Mesenchymal stem cell (in vitro differentiated cells and primary cell): ENCODE measurements around the gene HMX1.

Experiments used
- DNase-seq: peaks from one replicate; pipeline ENCODE4 v3.0.0-alpha.2; 2013
- H2AFZ ChIP-seq: one replicate; pipeline ENCODE4 v1.6.1; 2013; ENCODE audit warnings: low read depth, mild to moderate bottlenecking, control low read depth, inconsistent platforms, low read length, moderate library complexity
- H2AK5ac ChIP-seq: 2 replicates; pipeline ENCODE4 v1.6.1; 2013; ENCODE audit warnings: low read length, moderate library complexity, mild to moderate bottlenecking, inconsistent platforms; ENCODE audit not compliant: severe bottlenecking
- H2BK120ac ChIP-seq: one replicate; pipeline ENCODE4 v1.6.1; 2013; ENCODE audit warnings: low read depth, mild to moderate bottlenecking, inconsistent platforms, low read length, moderate library complexity
- H2BK12ac ChIP-seq, 2 experiments: one replicate each; pipeline ENCODE4 v1.6.1; 2013; ENCODE audit warnings: inconsistent platforms in 2 of 2, low read length in 2 of 2, mild to moderate bottlenecking in 2 of 2, moderate library complexity in 2 of 2, control low read depth in 1 of 2
- H2BK15ac ChIP-seq: one replicate; pipeline ENCODE4 v1.6.1; 2013; ENCODE audit warnings: mild to moderate bottlenecking, low read depth, inconsistent platforms; ENCODE audit not compliant: poor library complexity, severe bottlenecking
- H2BK5ac ChIP-seq: 2 replicates; pipeline ENCODE4 v1.6.1; 2013; ENCODE audit warnings: low read depth, mild to moderate bottlenecking, low read length, control low read depth, inconsistent platforms; ENCODE audit not compliant: poor library complexity, severe bottlenecking
- H3K14ac ChIP-seq, 2 experiments: one replicate each; pipeline ENCODE4 v1.6.1; 2013; ENCODE audit warnings: inconsistent platforms in 2 of 2, low read length in 2 of 2, control low read depth in 1 of 2, mild to moderate bottlenecking in 1 of 2, moderate library complexity in 1 of 2
- H3K18ac ChIP-seq, 2 experiments: one replicate each; pipeline ENCODE4 v1.6.1; 2013; ENCODE audit warnings: inconsistent platforms in 2 of 2, low read length in 2 of 2, control low read depth in 1 of 2, low read depth in 1 of 2, mild to moderate bottlenecking in 1 of 2
- H3K23ac ChIP-seq, 2 experiments: one replicate each; pipeline ENCODE4 v1.6.1; 2013; ENCODE audit warnings: inconsistent platforms in 2 of 2, low read length in 2 of 2, mild to moderate bottlenecking in 2 of 2, moderate library complexity in 2 of 2, control low read depth in 1 of 2
- H3K27ac ChIP-seq: 2 replicates; pipeline ENCODE4 v1.5.1; 2013; ENCODE audit warnings: mild to moderate bottlenecking, moderate library complexity, low read length, control low read depth, inconsistent platforms; ENCODE audit not compliant: poor library complexity, severe bottlenecking
- H3K27me3 ChIP-seq, 2 experiments: 2 replicates each; pipeline versions ENCODE4 v1.6.1 to v1.7.0; 2013; ENCODE audit warnings: low read length in 2 of 2, mild to moderate bottlenecking in 2 of 2, moderate library complexity in 2 of 2, control low read depth in 1 of 2, inconsistent platforms in 1 of 2; ENCODE audit not compliant: control insufficient read depth in 1 of 2, insufficient read depth in 1 of 2
- H3K36me3 ChIP-seq, 2 experiments: 2 replicates each; pipeline versions ENCODE4 v1.6.1 to v1.7.0; 2013; ENCODE audit warnings: low read length in 2 of 2, control low read depth in 1 of 2, inconsistent platforms in 1 of 2, low read depth in 1 of 2, mild to moderate bottlenecking in 1 of 2; ENCODE audit not compliant: insufficient read depth in 2 of 2, control insufficient read depth in 1 of 2
- H3K4ac ChIP-seq, 2 experiments: one replicate each; pipeline ENCODE4 v1.6.1; 2013; ENCODE audit warnings: inconsistent platforms in 2 of 2, low read length in 2 of 2, mild to moderate bottlenecking in 2 of 2, moderate library complexity in 2 of 2, control low read depth in 1 of 2, low read depth in 1 of 2
- H3K4me1 ChIP-seq: 2 replicates; pipeline ENCODE4 v1.6.1; 2013; ENCODE audit warnings: low read depth, low read length, control low read depth; ENCODE audit not compliant: control insufficient read depth, insufficient read depth
- H3K4me2 ChIP-seq: 2 replicates; pipeline ENCODE4 v1.6.1; 2013; ENCODE audit warnings: low read length, mild to moderate bottlenecking, inconsistent platforms; ENCODE audit not compliant: poor library complexity, severe bottlenecking
- H3K4me3 ChIP-seq, 2 experiments: 2 replicates each; pipeline versions ENCODE4 v1.5.1 to v1.7.0; 2013; ENCODE audit warnings: low read length in 2 of 2, mild to moderate bottlenecking in 2 of 2, control low read depth in 1 of 2, low read depth in 1 of 2; ENCODE audit not compliant: insufficient read depth in 1 of 2
- H3K79me1 ChIP-seq: replicated peaks from 2 replicates; pipeline ENCODE4 v1.6.1; 2013; ENCODE audit warnings: mild to moderate bottlenecking, control low read depth, low read length, inconsistent platforms; ENCODE audit not compliant: poor library complexity, severe bottlenecking
- H3K9ac ChIP-seq: 2 replicates; pipeline ENCODE4 v1.7.0; 2013; ENCODE audit warnings: mild to moderate bottlenecking, low read length, moderate library complexity
- H3K9me3 ChIP-seq: 2 replicates; pipeline ENCODE4 v1.7.0; 2013; ENCODE audit warnings: mild to moderate bottlenecking, low read length; ENCODE audit not compliant: control insufficient read depth
- H4K8ac ChIP-seq: one replicate; pipeline ENCODE4 v1.6.1; 2013; ENCODE audit warnings: inconsistent platforms, mild to moderate bottlenecking, low read length, moderate library complexity
- H4K91ac ChIP-seq: one replicate; pipeline ENCODE4 v1.6.1; 2013; ENCODE audit warnings: mild to moderate bottlenecking, low read length, inconsistent platforms
- WGBS: methylation state at CpG from one replicate; pipeline ENCODE4 v1.1.7; 2013; ENCODE audit warnings: mixed read lengths; 5-methylcytosine and 5-hydroxymethylcytosine counted together

Gene HMX1

DNA sequence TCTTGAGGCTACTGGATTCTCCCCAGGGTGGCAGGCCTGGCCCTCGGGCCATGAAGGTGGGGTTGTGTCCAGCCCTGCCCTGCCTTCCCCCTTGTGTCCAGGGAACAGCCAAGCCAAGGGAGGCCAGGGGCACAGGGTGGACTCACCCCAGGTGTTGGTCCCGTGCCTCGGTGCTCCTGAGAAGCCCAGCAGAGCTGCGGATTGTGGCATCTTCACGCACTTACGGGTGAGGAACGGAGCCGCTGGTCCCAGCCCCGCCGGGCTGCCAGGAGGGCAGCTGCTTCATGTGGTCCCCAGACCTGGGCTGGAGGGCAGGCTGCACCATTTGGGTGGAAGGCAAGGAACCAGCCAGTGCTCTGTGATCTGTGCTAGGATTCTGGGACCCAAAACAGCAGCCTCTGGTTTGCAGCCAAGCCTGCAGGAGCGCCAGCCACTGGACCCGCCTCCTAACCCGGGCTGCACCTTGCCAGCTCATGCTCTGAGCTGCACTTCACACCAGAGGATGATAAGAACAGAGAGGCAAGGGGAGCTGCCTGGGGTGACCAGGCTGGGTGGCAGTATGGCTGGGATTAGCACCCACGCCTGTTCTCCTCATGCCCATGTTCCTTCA lies 36.1 kb upstream of the HMX1 start:
- Histone ChIP-seq H2BK5ac (no peak overlapping the region), H3K27me3 (peaks cover 0 to 49% of the 10 kb centered on the region in 2 experiments), H3K4me3 (no peak overlapping the region), H2BK15ac (no peak overlapping the region), H3K14ac (no peak overlapping the region), H3K4ac (no peak overlapping the region), H3K9ac (no peak overlapping the region), H4K8ac (no peak overlapping the region), H3K4me2 (no peak overlapping the region), H3K9me3 (no peaks in the 10 kb centered on the region), H3K27ac (no peak overlapping the region), H3K18ac (no peak overlapping the region), H2AFZ (no peak overlapping the region), H2BK120ac (no peak overlapping the region), H2BK12ac (no peak overlapping the region), H3K36me3 (no peaks in the 10 kb centered on the region), H3K4me1 (no peaks in the 10 kb centered on the region), H3K79me1 (no peaks in the 10 kb centered on the region), H2AK5ac (no peak overlapping the region), H3K23ac (no peak overlapping the region), H4K91ac (no peak overlapping the region)
- DNase-seq: no peak
- 76% methylated on average over 14 of the region's 14 CpGs for WGBS

DNA sequence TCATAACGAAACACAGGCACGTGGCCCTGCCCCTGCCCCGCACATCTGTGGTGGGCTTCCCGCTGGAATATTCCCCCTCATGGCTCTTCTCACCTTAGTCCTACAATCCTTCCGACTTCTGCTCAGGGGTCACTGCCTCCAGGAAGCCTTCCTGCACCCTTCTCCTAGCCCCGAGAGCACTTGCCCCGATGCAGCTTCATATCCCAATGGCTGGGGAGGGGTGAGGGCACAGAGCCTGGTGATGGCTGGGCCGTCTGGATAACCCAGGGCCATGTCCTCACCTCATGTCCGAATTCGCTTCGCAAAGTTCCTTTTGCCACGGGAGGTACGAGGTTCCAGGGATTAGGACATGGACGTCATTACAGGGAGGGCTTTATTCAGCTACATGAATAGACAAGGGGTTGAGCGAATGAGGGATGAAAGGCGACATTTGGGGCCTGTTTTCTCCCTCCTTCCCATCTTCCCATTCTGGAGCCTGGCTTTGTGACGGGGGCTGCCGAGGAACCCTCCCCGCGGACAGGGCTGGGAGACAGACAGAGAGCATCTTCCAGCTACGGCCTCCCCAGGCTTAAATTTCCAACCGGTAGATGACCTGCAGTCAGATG lies 35.5 kb upstream of the HMX1 start:
- no peak overlapping the region for H2BK120ac ChIP-seq
- H3K27me3 ChIP-seq: peaks cover 0 to 44% of the 10 kb centered on the region in 2 experiments
- no peak overlapping the region for H2BK12ac ChIP-seq
- no peak overlapping the region for H2BK15ac ChIP-seq
- H3K79me1 ChIP-seq: no peaks in the 10 kb centered on the region
- H3K4me1 ChIP-seq: no peaks in the 10 kb centered on the region
- H3K36me3 ChIP-seq: no peaks in the 10 kb centered on the region
- H3K9ac ChIP-seq: no peak overlapping the region
- no peak overlapping the region for H3K4me2 ChIP-seq
- no peak overlapping the region for H3K23ac ChIP-seq
- no peak overlapping the region for H2BK5ac ChIP-seq
- no peak overlapping the region for H2AFZ ChIP-seq
- H3K18ac ChIP-seq: no peak overlapping the region
- no peak overlapping the region for H4K8ac ChIP-seq
- no peak overlapping the region for H3K4me3 ChIP-seq
- H3K4ac ChIP-seq: no peak overlapping the region
- no peak for DNase-seq
- H3K9me3 ChIP-seq: peaks cover 6% of the 10 kb centered on the region
- WGBS: 89% methylated on average over 20 of the region's 22 CpGs
- H3K14ac ChIP-seq: no peak overlapping the region
- H4K91ac ChIP-seq: no peak overlapping the region
- no peak overlapping the region for H2AK5ac ChIP-seq
- H3K27ac ChIP-seq: no peak overlapping the region

DNA sequence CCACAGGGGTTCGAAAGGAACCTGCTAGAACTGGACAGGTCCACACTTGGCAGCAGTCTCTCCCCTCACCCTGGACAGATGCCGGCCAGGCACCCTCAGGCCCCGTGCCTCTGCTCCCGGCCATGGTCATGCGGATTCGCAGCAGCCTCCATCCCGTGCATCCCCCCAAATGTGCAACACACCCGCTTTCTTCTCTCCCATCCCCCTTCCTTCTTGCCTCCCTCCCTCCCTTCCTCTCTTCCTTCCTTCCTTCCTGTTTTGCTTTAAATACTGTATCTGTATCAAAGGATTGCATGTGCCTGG lies 35.0 kb upstream of the HMX1 start:
- Histone ChIP-seq H3K9ac (no peak overlapping the region), H2BK12ac (no peak overlapping the region)
- 91% methylated on average over 8 of the region's 8 CpGs for WGBS

DNA sequence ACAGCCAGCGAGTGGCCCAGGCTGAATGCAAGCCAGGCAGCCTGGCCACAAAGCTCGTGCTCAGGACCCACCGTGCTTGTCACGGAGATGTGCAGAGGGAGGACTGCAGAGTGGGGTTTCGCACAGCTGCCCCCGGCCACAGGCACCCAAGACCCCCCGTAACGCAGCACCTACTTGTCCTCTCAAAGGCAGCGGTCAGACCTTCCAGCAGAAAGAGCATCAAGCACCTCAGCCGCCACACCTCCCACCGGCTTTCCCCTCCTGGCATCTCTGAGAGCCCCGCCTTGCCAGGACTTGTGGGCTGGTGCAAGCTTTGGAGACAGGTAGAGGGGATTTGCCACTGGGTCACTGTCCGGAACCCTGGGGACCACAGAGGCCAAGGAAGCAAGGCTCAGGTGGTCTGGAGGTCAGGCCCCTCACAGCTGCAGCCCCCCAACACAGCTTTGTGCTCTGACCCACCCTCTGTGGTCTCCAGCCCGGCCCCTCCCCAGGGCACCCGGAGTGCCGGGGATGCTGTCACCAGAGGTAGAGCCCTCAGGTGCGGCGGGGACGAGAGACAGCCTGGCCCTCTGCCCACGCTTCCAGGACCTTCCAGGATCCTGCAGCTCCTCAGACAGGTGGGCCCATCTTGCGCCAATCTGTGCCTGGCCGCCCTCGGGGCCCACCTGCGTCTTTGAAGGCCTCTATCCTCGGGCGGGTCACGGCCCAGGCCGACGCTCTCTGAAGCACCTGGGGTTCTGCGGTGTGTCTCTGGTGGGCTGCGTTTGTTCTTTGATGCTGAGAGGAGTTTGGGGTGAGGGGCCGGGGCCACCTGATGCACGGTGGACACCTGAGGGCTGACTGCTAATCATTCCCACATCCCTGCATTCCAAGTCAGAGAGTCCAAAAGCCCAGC lies 34.4 kb upstream of the HMX1 start:
- Histone ChIP-seq H3K79me1 (no peaks in the 10 kb centered on the region), H3K9ac (no peak overlapping the region), H2BK5ac (no peak overlapping the region), H3K4ac (no peak overlapping the region), H4K8ac (no peak overlapping the region), H2AFZ (no peak overlapping the region), H3K9me3 (peaks cover 16% of the 10 kb centered on the region), H2BK15ac (no peak overlapping the region), H3K27me3 (peaks cover 0 to 38% of the 10 kb centered on the region in 2 experiments), H3K14ac (no peak overlapping the region), H3K4me2 (no peak overlapping the region), H4K91ac (no peak overlapping the region), H2AK5ac (no peak overlapping the region), H3K4me1 (no peaks in the 10 kb centered on the region), H3K18ac (no peak overlapping the region), H3K36me3 (no peaks in the 10 kb centered on the region), H3K23ac (no peak overlapping the region), H3K4me3 (no peak overlapping the region), H3K27ac (no peak overlapping the region), H2BK12ac (no peak overlapping the region), H2BK120ac (no peak overlapping the region)
- DNase-seq: no peak
- WGBS: 87% methylated on average over 32 of the region's 33 CpGs

More for the DNA sequence above, 35.0 kb upstream of the HMX1 start:
- H2BK120ac ChIP-seq: no peak overlapping the region
- no peaks in the 10 kb centered on the region for H3K4me1 ChIP-seq
- no peak overlapping the region for H2AK5ac ChIP-seq
- no peak overlapping the region for H4K8ac ChIP-seq
- H3K79me1 ChIP-seq: no peaks in the 10 kb centered on the region
- no peak overlapping the region for H2AFZ ChIP-seq
- no peak overlapping the region for H2BK15ac ChIP-seq
- no peak overlapping the region for H3K18ac ChIP-seq
- H4K91ac ChIP-seq: no peak overlapping the region
- no peak overlapping the region for H3K23ac ChIP-seq
- peaks cover 0 to 40% of the 10 kb centered on the region in 2 experiments for H3K27me3 ChIP-seq
- no peak overlapping the region for H2BK5ac ChIP-seq
- no peak overlapping the region for H3K4me2 ChIP-seq
- no peaks in the 10 kb centered on the region for H3K36me3 ChIP-seq
- no peak overlapping the region for H3K4ac ChIP-seq
- peaks cover 10% of the 10 kb centered on the region for H3K9me3 ChIP-seq
- no peak for DNase-seq
- no peak overlapping the region for H3K14ac ChIP-seq
- no peak overlapping the region for H3K27ac ChIP-seq
- H3K4me3 ChIP-seq: no peak overlapping the region
